ENCODE measurements around the gene SCN2B.

DNA sequence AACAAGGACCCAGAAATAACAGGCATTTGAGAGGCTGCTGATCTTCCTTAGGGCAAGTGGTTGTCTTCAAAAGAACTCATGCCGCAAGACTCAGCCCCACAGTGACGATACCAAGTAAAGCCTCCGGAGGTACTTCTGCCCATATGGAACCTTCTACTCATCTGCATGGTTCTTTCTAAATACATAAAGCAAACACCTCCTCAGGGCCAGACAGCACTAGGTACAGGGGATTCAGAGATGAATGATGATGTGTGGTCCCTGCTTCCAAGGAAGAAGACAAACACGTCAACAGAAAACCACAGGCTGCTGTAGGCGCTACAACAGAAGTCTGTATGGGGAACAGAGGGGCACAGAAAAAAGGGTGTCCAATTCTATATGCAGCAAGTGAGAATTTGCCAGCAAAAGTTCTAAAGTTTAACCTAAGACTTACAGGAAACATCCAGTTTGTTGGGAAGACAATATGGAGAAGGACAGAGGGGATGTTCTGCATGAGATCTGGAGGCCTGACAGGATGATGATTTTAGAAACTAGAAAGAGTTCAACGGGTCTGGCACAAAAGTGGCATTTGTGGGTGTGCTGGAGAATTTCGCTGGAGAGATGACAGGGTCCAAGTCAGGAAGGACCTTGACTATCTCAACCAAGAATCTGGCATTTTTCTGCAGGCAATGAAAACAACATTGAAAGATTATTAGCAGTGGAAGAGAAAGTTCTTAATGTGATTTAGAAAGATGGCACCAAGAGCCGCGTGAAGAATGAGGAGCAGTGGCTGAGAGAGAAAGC is 24.7 kb upstream of the SCN2B start:
- TF ChIP-seq FOXP2 (optimal IDR thresholded peaks at IDR 0.05; ENCODE audit: control extremely low read depth, extremely low read length, insufficient read depth), result no peak
- TF ChIP-seq POLR2AphosphoS5 (IDR thresholded peaks at IDR 0.05; ENCODE audit: borderline replicate concordance, low read depth, low read length), result no peak
- TF ChIP-seq EZH2 (IDR thresholded peaks at IDR 0.05), result no peak

Measured in SK-N-MC (cell line).